HG03439 (cell line): ENCODE data around the gene LPP.

ENCODE experiments used
- ATAC-seq: cut with Tn5 transposase; IDR thresholded peaks from one replicate; pipeline ENCODE4 v1.9.1; 2021; ENCODE audit warnings: mild to moderate bottlenecking, moderate library complexity; ENCODE audit not compliant: unreplicated experiment

The LPP gene

GRCh38 chr3:188196232-188196990 is 42.5 kb downstream of the LPP start:
- ATAC-seq = no peak

DNA sequence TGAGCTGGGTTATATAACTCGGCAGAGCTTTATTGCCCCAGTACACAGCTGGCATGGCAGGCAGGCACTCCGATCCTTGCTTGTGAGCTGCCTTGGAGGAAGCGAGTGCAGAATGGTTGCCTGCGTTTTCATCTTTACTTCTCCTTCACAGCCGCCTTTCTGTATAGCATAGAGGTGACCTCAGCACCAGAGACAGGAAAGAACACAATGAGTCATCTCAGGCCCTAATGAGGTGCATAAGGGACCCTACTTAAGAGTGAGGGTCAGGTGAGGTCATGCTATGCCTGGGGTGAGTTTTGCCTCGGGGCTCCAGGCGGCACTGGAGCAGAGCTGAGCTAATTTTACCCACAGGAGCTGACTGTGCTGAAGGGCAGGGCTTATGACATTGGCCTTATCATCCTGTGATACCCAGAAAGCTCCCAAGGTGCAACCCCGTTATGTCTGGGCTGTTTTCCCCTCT is 43.5 kb downstream of the LPP start:
- peak; percentile 64 for ATAC-seq

DNA sequence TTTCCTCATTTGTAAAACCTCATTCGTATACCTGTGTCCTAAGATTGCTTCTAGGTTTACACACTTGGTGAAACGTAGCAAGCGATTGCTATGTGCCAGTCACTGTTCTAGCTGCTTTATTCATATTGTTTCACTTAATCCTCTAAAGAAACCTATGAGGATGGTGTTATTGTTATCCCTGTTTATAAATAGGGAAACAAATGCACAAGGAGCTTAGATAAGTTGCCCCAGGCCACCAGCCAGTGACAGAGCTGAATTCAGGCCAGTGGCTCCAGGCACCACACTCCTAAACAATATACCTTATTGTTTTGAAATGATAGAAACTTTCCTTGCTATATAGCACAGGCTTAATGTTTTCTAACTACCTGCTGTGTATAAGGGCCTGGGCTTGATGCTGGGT is 44.0 kb downstream of the LPP start:
- no peak for ATAC-seq

GRCh38 chr3:188198760-188199327 is 44.9 kb downstream of the LPP start:
- ATAC-seq = no peak

GRCh38 chr3:188199386-188199785 is 45.4 kb downstream of the LPP start:
- no peak for ATAC-seq

DNA sequence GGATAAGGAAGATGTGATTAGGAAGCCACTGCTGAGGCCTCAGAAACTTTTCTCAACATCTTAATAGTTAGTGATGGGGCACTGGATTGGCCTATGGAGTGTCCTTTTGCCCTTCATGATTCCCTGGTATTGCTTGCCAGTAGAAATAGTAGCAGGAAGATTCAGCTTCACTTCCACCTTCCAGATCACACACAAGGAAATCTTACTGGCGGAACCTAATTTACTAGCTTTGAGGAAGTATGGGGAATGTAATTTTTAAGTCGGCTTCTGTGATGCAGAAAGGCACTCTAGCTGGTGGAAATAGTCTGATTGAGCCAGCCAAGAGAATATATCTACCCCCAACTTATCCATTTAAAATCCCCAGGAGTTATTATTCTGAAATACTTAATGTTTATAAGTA is 46.5 kb downstream of the LPP start:
- no peak for ATAC-seq

- ATAC-seq = no peak
Observed at GRCh38 chr3:188202358-188203138, 48.6 kb downstream of the LPP start.

DNA sequence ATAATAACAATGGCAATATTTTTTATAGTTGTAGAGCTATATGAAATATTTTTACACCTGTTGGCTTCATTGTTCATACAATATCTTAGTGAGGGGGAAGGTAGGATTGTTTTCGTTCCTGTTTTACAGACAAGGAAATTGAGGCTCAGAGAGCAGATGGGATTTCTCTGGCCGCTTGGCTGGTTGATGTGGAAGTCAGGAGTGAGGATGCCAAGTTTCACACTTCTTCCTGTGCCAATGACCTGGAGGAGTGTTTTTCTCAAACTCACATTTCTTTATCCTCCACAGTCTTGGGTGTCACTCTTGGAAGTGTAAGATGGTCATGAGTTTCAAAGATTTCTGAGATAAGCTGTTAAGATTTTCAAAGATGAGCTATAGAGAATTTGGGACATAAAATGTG is 50.6 kb downstream of the LPP start:
- no peak for ATAC-seq

GRCh38 chr3:188205992-188206416 is 52.0 kb downstream of the LPP start:
- no peak for ATAC-seq

- no peak for ATAC-seq
Observed at GRCh38 chr3:188206787-188207186, 52.8 kb downstream of the LPP start.

GRCh38 chr3:188207941-188208515 is 54.1 kb downstream of the LPP start:
- ATAC-seq = no peak

- no peak for ATAC-seq
Observed at GRCh38 chr3:188208516-188208981, 54.6 kb downstream of the LPP start.

GRCh38 chr3:188209034-188209433 is 55.1 kb downstream of the LPP start:
- no peak for ATAC-seq

DNA sequence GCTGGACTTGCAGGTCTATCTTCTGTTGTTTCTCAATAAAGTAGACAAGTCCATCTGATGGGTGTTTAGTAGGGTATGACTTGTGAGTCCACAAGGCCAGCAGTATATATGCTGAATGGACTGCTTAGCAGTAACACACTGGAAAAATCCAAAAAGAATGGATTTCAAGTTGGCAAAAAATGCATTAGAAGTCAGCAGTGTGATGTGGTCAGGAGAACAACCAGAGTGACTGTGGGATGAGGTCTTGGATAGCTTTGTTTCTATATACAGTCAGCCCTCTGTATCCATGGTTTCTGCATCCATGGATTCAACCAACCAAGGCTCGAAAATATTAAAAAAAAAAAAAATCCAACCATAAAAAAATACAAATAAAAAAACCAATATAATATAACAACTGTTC is 55.8 kb downstream of the LPP start:
- no peak for ATAC-seq

GRCh38 chr3:188211476-188211875 is 57.5 kb downstream of the LPP start:
- ATAC-seq = no peak

DNA sequence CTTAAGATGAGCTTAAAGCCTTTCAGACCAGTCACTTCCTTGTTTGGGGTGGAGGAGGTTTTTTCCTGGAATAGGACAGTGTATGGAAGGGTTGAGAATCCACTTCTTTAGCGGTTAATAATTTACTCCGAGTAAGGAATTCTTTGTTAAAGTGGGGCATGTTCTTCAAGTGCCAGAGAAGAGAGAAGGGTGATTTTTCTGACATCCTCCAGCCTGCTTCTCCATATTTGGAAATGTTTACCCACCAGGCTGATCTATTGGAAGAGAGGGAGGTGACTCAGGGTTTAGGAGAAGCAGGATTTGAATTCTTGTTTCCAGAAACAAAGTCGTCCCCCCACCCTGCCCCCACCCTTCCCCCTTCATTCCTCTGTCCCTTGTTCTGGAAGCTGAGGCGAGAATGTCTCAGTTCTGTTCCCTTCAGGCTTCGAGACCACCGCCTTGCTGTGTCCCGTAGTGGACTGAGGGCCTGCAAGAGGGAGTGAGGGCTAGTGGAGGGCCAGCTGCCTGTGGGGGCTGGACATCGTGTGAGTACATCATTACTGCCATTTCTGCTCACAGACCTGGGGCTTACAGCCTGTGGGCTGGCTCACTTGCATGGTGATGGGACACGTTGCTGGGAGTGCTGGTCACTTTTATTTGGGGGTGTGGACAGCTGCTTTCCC is 58.5 kb downstream of the LPP start:
- no peak for ATAC-seq

DNA sequence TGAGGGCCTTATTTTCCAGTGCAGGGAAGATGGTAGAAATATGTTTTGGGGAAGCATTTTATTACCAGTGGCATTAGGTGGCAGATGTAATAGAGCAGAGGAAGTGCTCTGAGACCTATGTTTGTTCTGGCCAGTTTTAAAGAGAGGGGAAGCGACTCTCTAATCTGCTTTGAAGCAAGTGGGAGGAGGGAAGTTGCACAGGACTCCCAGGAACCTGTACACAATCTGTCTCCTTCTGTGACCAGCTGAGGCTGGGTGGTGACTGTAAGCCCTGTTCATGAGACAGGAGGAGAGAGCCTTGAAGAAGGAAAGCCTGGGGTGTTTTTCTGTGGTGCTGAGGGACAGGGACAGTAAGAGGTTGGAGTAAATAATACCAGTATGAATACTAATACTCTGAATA is 60.5 kb downstream of the LPP start:
- no peak for ATAC-seq

- ATAC-seq = no peak
Observed at GRCh38 chr3:188215129-188215528, 61.2 kb downstream of the LPP start.

DNA sequence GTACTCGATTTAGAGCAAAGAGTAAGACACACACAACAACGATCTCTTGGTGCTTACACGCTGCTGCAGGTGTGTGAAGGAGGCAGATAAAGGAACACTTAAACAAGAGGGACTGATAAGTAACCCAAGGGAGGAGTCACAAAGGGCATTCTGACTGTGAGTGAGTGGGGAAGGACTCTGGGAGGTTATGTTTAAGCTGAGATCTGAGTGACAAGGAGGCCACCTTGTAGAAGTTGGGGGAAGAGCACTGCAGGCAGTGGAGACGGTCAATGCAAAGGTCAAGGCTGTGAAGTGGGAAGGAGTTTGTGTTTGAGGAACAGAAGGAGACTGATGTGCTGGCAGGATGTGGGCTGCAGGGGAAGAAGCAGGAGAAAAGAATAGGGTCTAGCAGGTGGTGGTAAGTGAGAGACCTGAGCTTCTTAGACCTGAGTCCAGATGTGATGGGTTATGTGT is 63.1 kb downstream of the LPP start:
- ATAC-seq = no peak

- ATAC-seq = no peak
Observed at GRCh38 chr3:188217726-188218125, 63.8 kb downstream of the LPP start.

- no peak for ATAC-seq
Observed at GRCh38 chr3:188218603-188219002, 64.6 kb downstream of the LPP start.
